Measurements from ENCODE around the gene SEC14L3. TPM values are rescaled to one million over a fixed set of nuclear protein-coding genes. Genes with fewer than 3 reads are reported as not detected.
A peak's percentile ranks its signal among the peaks of the same experiment; 100 is the strongest.

Gene SEC14L3
- total and polyA plus RNA-seq, 2 of the 13 experiments (the other 11 are each of a cell fraction or from before 2014, with no cell fraction given) = not detected

GRCh38 chr22:30425616-30426387 lies 46.0 kb downstream of the SEC14L3 start, which contains the start of gene MTFP1 (continued):
- TF ChIP-seq, protein P1, sequence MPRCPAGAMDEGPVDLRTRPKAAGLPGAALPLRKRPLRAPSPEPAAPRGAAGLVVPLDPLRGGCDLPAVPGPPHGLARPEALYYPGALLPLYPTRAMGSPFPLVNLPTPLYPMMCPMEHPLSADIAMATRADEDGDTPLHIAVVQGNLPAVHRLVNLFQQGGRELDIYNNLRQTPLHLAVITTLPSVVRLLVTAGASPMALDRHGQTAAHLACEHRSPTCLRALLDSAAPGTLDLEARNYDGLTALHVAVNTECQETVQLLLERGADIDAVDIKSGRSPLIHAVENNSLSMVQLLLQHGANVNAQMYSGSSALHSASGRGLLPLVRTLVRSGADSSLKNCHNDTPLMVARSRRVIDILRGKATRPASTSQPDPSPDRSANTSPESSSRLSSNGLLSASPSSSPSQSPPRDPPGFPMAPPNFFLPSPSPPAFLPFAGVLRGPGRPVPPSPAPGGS (CRISPR knock-in tag; IDR thresholded peaks at IDR 0.05) = 0 out of 2 replicates have a peak, but pooled peaks have one; percentile 16
- no peak for TF ChIP-seq RNF219 (CRISPR knock-in tag; IDR thresholded peaks at IDR 0.05)
- TF ChIP-seq PPARG (CRISPR knock-in tag; conservative IDR thresholded peaks at IDR 0.05) = 0 out of 2 replicates have a peak, but pooled peaks have one; percentile 32
- peak; percentile 40; the same call in 1 of the 2 replicates for TF ChIP-seq KMT2A (CRISPR knock-in tag; IDR thresholded peaks at IDR 0.05)
- no peak for TF ChIP-seq ATF7 (IDR thresholded peaks at IDR 0.05)
- TF ChIP-seq ATF7 (CRISPR knock-in tag; IDR thresholded peaks at IDR 0.05) = no peak
- no peak for TF ChIP-seq TCF7L2 (IDR thresholded peaks at IDR 0.05; ENCODE audit: low read depth, low read length)
- no peak for TF ChIP-seq JUND (CRISPR knock-in tag; IDR thresholded peaks at IDR 0.05)
- no peak for TF ChIP-seq XBP1 (CRISPR knock-in tag; IDR thresholded peaks at IDR 0.05)
- no peak; the same call in 1 of the 2 replicates for TF ChIP-seq DZIP1 (CRISPR knock-in tag; IDR thresholded peaks at IDR 0.05)
- TF ChIP-seq ZNF232 (CRISPR knock-in tag; IDR thresholded peaks at IDR 0.05; ENCODE audit: borderline replicate concordance) = no peak; the same call in 1 of the 2 replicates
- TF ChIP-seq RCOR2 (CRISPR knock-in tag; IDR thresholded peaks at IDR 0.05) = no peak
- TF ChIP-seq ZNF83 (CRISPR knock-in tag; IDR thresholded peaks at IDR 0.05; ENCODE audit: borderline replicate concordance) = no peak
- peak; percentile 84 for TF ChIP-seq ZNF331 (CRISPR knock-in tag; IDR thresholded peaks at IDR 0.05)
- TF ChIP-seq ZNF547 (CRISPR knock-in tag; IDR thresholded peaks at IDR 0.05) = 0 out of 2 replicates have a peak, but pooled peaks have one; percentile 50
- TF ChIP-seq ZNF160 (CRISPR knock-in tag; IDR thresholded peaks at IDR 0.05) = no peak
- TF ChIP-seq ARNTL (CRISPR knock-in tag; IDR thresholded peaks at IDR 0.05) = peak; percentile 54; the same call in 1 of the 2 replicates
- TF ChIP-seq ZNF672 (CRISPR knock-in tag; IDR thresholded peaks at IDR 0.05) = no peak
- TF ChIP-seq, protein P2, sequence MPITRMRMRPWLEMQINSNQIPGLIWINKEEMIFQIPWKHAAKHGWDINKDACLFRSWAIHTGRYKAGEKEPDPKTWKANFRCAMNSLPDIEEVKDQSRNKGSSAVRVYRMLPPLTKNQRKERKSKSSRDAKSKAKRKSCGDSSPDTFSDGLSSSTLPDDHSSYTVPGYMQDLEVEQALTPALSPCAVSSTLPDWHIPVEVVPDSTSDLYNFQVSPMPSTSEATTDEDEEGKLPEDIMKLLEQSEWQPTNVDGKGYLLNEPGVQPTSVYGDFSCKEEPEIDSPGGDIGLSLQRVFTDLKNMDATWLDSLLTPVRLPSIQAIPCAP (CRISPR knock-in tag; IDR thresholded peaks at IDR 0.05; ENCODE audit: low read depth) = no peak
- peak; percentile 29; the same call in 1 of the 2 replicates for TF ChIP-seq HNF1B (CRISPR knock-in tag; IDR thresholded peaks at IDR 0.05)

All from HepG2 (cell line).